NCI-H748 treated with DMSO at 0.1 percent for 48 hours (cell line): ENCODE measurements around the gene DMRTC2.
A peak's percentile ranks its signal among the peaks of the same experiment; 100 is the strongest.

Experiments
- DNase-seq: peaks from one replicate; lab custom pipeline; 2025; lab: John Stamatoyannopoulos, UW

Gene DMRTC2

GRCh38 chr19:41845001-41845050 lies at the start of gene DMRTC2:
Gene DMRTC2, plus strand, starts transcription at chr19:41845042. Its CDS starts 2,387 bp downstream, at chr19:41847429.
- no peak for DNase-seq

DNA sequence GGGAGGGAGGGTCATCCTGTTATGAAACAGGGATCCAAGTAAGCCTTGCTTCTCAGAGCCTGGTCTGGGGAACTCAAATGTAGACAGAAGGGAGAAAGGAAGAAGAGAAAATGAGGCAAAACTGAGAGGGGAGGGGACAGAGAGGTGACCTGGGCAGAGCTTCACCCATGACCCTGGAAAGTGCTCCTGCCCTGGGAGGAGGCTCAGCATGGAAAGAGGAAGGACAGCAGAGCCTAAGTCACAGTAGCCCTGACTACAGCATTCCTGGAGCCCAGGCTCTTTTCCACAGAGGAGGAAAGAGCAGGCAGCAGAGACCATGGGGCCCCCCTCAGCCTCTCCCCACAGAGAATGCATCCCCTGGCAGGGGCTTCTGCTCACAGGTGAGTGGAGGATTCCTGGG lies 48.5 kb upstream of the DMRTC2 start, which contains the start of gene CEACAM3:
CEACAM3 (plus strand) TSS at position 226 of the 400 bp plus-strand sequence; CDS start at position 317, 91 bp downstream.
- no peak for DNase-seq

GRCh38 chr19:41796901-41797300 lies 47.9 kb upstream of the DMRTC2 start:
- no peak for DNase-seq

GRCh38 chr19:41799444-41800000 lies 45.3 kb upstream of the DMRTC2 start:
- no peak for DNase-seq

GRCh38 chr19:41801031-41801430 lies 43.8 kb upstream of the DMRTC2 start:
- DNase-seq, result no peak

DNA sequence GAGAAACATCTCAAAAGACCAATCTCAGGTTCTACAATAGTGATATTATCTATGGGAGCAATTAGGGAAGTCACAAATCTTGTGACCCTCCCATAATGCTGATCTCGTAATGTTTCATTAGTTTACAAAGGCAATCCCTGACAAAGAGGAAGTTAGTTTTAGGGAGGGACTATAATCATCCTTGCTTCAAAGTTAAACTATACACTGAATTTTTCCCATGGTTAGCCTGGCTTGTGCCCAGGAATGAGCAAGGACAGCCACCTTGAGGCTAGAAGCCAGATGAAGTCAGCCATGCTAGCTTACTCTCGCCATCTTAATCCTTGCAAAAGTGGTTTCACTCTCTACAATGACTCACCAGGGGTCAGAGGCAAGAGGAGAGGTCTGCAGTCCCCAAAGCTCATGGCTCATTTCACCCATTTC lies 43.0 kb upstream of the DMRTC2 start:
- DNase-seq, result no peak

DNA sequence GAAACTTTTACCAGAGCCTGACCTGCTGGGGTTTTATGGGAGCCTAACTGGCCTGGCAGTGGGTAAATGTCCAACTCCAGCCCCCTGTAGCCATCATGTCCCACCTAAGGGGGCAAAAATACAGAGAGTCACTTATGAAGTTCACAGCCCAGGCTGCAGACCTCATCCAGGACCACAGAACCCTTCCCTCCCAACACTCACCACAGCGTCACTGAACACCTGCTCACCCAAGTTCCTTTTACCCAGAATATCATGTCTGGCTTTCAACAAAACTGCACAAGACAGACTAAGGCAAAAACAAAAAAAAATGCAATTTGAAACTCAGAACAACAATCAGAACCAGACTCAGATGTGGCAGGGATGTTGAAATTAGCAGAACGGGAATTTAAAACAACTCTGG lies 42.1 kb upstream of the DMRTC2 start:
- no peak for DNase-seq

DNA sequence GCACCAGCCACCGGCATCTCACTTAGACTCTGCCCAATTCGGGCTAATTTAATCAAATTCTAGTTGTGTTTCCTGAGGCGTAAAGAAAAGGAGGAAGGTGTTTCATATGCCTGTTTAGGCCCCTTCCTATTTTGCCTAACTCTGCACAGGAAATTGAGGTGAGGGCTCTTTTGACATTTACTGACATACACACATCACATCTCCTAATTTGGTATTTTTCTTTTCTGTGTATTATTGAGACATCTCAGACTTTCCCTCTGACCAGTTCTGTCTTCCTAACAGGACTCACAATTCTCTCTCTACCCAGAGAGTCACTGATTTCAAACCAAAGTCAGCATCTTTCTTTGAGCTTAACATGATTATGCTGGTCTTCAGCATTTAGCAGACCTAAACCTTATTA lies 40.5 kb upstream of the DMRTC2 start:
- DNase-seq, result no peak

- no peak for DNase-seq
These were observed 37.7 kb upstream of the DMRTC2 start for GRCh38 chr19:41807176-41807575.

DNA sequence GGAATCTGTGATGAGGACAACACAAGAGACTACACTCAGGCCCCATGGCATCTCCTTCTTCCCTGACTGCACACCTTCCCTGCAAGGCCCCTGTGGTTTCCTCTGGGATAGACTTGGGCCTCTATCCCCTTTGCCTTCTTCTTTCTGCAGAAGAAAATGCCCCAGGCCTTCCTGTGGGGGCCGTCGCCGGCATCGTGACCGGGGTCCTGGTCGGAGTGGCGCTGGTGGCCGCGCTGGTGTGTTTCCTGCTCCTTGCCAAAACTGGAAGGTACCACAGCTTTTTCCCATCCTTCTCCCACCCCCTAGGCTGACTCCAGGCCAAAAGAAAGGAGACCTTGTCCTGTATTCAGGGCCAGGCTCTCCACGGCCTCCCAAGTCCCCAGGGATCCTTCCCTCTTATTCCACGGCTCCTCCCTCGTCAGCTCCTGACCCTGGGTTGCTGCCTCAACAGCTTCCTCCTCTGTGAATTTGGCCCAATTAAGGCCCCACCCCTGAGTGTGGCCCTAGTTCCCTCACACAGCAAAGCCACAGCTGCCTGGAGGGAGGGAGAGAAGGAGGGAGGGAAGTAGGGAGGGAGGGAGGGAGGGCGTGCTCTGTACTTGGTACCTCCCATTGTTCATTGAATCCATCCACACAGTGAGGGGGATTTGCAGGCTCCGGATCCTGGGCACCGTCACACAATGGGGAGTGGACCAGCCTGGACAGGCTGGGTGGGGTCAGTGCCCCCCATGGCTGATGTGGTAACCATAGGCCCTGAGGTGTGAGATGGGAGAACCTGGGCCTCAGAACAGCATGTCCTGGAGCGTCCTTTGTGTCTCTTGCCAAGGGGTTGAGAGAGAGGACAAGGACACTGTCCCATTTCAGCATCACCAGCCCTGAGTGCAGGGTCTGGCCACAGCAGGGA lies 35.9 kb upstream of the DMRTC2 start:
- no peak for DNase-seq

- no peak for DNase-seq
These were observed 34.5 kb upstream of the DMRTC2 start for GRCh38 chr19:41810301-41810700.

DNA sequence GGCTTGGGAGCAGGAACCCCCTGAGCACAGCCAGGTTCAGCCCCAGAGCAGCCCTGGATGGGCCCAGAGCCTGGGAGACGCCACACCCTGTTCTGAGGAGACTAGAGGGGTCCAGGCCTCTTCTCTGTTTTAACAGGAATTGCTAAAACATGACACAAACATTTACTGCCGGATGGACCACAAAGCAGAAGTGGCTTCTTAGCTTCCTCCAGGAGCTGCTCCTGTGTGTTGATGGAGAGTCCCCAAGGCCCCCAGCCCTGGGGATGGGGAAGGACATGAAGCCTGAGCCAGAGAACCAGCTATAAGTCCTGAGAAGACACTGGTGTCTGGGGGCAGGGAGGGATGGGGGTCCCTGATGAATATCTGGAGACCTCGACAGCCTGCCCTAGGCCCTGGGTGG lies 33.8 kb upstream of the DMRTC2 start:
- DNase-seq, result no peak

DNA sequence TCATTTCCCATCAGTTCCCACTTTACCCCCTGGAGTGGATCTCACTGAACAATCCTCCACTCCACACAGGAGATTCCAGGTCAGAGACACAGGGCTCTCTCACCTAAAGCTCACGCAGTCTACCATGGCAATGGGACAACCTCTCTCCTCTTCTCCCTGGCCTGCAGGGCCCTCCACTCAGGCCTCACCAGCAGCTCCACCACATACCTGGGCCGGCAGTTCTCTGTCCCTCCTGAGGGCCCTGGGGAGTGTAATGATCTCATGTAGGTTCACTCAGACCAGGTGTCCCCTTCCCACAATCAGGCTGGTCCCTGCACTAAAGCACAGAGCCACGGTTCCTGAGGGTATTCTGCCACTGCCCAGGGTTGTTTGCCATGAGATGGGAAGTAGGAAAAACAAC lies 32.9 kb upstream of the DMRTC2 start:
- no peak for DNase-seq

- no peak for DNase-seq
These were observed 30.9 kb upstream of the DMRTC2 start for GRCh38 chr19:41813911-41814310.

DNA sequence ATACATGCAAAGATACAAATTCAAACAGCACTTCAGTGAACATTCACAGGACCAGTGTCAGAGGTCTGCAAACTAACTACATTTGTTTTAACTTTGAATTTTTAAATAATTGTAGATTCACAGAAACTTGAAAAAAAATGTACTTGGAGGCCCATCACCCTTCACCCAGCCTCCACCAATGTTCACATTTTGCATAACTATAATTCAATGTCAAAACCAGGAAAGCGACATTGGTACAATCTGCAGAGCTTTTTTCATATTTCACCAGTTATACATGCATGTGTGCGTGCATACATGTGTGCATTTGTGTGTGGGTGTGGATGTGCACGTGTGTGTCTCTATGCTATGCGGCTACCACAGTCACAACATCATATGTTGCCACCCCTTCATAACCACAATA lies 29.5 kb upstream of the DMRTC2 start:
- DNase-seq, result no peak

DNA sequence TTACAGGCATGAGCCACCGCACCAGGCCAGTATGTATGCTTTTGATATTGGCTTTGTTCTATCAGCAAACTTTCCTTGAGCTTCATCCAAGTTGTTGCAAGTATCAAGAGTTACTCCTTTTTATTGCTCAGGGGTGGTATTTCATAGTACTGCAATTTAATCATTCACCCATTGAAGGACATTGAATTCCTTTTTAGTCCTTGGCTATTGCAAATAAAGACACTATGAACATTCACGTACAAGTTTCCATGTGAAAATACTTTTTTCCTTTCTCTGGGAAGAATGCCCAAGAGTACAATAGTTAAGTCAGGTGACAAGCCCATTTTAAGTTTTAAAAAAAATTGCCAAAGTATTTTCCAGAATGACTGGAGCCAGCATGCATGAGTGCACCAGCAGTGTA lies 28.1 kb upstream of the DMRTC2 start:
- DNase-seq, result no peak

DNA sequence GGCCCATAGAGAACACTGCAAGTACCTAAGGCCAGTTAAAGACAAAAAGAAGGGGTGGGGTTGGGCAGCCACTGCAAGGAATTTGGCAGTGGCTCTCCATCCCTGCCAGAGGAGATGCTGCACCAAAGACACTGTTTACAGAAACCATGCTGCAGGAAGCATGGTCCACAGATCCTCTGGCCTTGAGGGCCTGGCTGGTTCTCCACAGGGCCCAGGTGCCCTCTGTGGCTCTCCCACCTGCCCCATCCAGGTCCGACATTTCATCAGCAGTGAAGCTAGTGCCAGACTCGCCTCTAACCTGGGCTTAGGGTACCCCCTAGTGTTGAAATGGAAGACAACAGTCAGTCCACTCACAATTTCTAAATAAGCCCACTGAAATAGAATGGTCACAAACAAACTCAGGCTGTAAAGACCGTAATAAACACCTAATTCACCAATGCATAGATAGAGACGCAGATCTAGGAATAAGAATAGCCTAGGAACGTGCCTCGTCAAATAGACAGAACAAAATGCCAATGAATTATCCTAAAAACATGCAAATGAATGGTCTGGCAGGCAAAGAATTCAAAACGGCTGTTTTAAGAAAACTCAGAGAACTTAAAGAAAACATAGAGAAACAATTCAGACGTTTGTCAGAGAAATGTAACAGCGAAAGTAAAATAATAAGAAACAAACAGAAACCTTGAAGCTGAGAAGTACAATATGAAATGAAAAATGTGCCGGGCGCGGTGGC lies 23.7 kb upstream of the DMRTC2 start:
- DNase-seq, result peak; percentile 81

DNA sequence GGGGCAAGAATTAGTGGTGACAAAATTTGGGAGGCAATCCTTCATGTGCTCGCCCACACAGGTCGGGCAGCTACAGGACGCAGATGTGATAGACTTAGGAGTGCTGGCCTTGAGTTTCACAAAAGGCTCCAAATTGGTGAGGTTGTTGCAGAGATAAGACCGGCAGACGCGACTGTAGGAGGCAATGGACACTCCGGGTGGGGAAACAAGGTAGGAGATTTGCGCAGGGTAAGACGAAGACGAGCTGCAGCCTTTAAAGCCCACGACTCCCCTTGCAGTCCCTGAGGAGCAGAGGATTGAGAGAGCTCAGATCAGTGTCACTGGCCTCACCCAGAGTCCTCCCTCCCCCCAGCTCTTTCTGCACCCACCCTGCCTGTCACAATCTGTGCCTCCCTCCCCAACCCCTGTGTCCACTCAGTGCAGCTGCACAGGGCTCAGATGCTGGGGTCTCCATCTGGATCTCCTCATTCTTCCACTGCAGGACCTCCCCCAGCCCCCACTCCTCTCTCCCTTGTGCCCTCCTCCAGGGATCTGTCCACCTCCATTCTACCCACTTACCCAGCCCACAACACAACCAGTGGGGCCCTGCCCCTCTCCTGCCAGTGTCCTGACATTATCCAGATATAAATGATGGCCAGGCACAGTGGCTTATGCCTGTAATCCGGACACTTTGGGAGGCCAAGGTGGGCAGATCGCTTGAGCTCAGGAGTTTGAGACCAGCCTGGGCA lies 6.7 kb upstream of the DMRTC2 start:
- DNase-seq, result no peak

- DNase-seq, result no peak
These were observed 5.6 kb upstream of the DMRTC2 start for GRCh38 chr19:41839211-41839610.

DNA sequence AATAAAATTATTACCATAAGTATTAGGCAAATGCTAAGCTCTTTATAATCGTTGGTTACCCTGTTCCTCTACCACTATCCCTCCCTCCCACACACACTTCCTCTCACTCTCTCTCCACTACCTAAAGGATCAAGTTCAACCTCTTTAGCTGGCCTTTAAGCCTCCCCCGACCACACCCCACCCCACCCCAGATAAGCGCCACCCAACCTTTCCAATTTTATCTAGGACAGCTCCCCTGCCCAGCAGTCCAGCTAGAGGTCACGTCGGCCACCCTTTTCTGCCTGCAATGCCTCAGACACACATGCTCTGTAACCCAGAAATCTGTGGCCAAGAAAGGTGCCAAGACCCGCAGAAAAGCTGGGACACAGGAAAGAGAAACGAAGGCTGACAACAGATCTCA lies 1.5 kb upstream of the DMRTC2 start:
- DNase-seq, result no peak

DNA sequence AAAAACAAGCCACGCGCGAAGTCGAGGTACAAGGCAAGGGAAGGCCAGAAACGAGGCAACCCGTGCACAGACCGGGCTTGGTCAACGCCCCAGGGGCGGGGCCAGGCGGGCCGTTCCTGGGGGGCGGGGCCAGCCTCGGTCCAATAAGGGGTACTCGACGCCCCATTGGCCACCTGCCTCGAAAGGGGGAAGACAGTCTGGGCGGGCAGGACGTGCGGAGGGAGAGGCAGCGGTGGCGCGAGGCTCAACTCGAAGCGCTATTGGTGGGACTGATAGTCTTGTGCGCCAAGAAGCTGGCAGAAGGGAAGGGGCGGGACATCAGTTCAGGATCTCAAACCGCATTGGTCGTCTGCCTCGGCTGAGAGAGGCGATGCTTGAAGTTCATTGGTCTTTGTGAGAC lies 241 bp upstream of the DMRTC2 start, which contains the start of gene LYPD4:
LYPD4 (minus strand) TSS at position 83 of the 400 bp plus-strand sequence. CDS start 5,398 bp downstream, outside the sequence.
- DNase-seq, result no peak

- DNase-seq, result no peak
These were observed 279 bp downstream of the DMRTC2 start for GRCh38 chr19:41845051-41845590.
